Measurements from ENCODE around the gene PDE10A. TPM values are rescaled to one million over a fixed set of nuclear protein-coding genes. Genes with fewer than 3 reads are reported as not detected.

PDE10A gene
- total and polyA plus RNA-seq, 2 of the 8 experiments (the other 6 are each of a cell fraction or from before 2014, with no cell fraction given): 1.1 to 2.4 TPM

GRCh38 chr6:165487950-165488349 lies 175.1 kb downstream of the PDE10A start:
- Histone ChIP-seq H3K27me3 (replicated peaks in 1 of 4; ENCODE audit: control insufficient read depth in 3 of 4, extremely low read depth in 1 of 4, insufficient read depth in 3 of 4, low read length in 3 of 4) (no peaks in the 10 kb centered on the region), H2AFZ (ENCODE audit: low read length) (no peak overlapping the region), H3K79me1 (ENCODE audit: low read depth, low read length) (no peaks in the 10 kb centered on the region), H3K23me2 (ENCODE audit: low read depth, low read length) (no peaks in the 10 kb centered on the region), H3K36me3 (ENCODE audit: control insufficient read depth in 2 of 4, insufficient read depth in 4 of 4, low read length in 3 of 4) (no peaks in the 10 kb centered on the region), H3K79me2 (ENCODE audit: control insufficient read depth in 1 of 2, insufficient read depth in 2 of 2, low read length in 2 of 2) (no peaks in the 10 kb centered on the region), H3K4ac (replicated peaks; ENCODE audit: insufficient read length, low read depth, low read length) (no peak overlapping the region), H2BK15ac (ENCODE audit: low read length) (no peak overlapping the region), H4K8ac (ENCODE audit: extremely low read depth, insufficient read depth, low read length) (no peak overlapping the region), H4K5ac (ENCODE audit: insufficient read length, low read depth, low read length) (no peak overlapping the region), H2BK20ac (ENCODE audit: low read length) (no peak overlapping the region), H3K56ac (replicated peaks; ENCODE audit: insufficient read length, low read depth, low read length) (no peak overlapping the region), H3K4me2 (ENCODE audit: insufficient read depth in 1 of 2, low read depth in 2 of 2, low read length in 2 of 2) (no peak overlapping the region), H4K20me1 (replicated peaks in 1 of 2; ENCODE audit: control insufficient read depth in 1 of 2, insufficient read depth in 2 of 2, low read length in 2 of 2) (no peaks in the 10 kb centered on the region), H3K9ac (replicated peaks in 1 of 4; ENCODE audit: extremely low read depth in 1 of 4, low read depth in 3 of 4, low read length in 3 of 4) (no peak overlapping the region), H3K4me3 (ENCODE audit: extremely low read depth in 1 of 4, insufficient read depth in 2 of 4, low read depth in 3 of 4, low read length in 4 of 4) (no peak overlapping the region), H2AK5ac (ENCODE audit: low read depth, low read length) (no peak overlapping the region), H4K91ac (replicated peaks; ENCODE audit: insufficient read length, low read length) (no peak overlapping the region), H2BK120ac (replicated peaks; ENCODE audit: low read depth, low read length) (no peak overlapping the region), H3K14ac (ENCODE audit: insufficient read length) (no peak overlapping the region), H2BK12ac (ENCODE audit: low read depth, low read length) (no peak overlapping the region), H3K4me1 (replicated peaks in 1 of 4; ENCODE audit: control insufficient read depth in 3 of 4, insufficient read depth in 4 of 4, low read length in 3 of 4) (peaks cover 0 to 8% (median under 1%) of the 10 kb centered on the region in 4 experiments; a peak in 2 of 7 replicates), H3K9me3 (ENCODE audit: insufficient read depth in 2 of 2, low read depth in 1 of 2, low read length in 1 of 2) (no peaks in the 10 kb centered on the region), H3K23ac (ENCODE audit: insufficient read length) (no peak overlapping the region), H3K27ac (ENCODE audit: low read depth, low read length) (no peak overlapping the region), H2BK5ac (ENCODE audit: low read depth, low read length) (no peak overlapping the region), H3K18ac (ENCODE audit: extremely low read depth, low read length) (no peak overlapping the region)
- no peak for DNase-seq (ENCODE audit: low read depth in 1 of 2, low spot score in 2 of 2)
- FAIRE-seq: no peak
- CTCF ChIA-PET (ENCODE audit: partially characterized antibody): interaction anchor here (1.3 kb wide), 1 partner anchor 33 kb away, joined by 5 read pairs; no protein-coding TSS in a partner anchor
- POLR2A ChIA-PET (ENCODE audit: partially characterized antibody): no interaction called here
- no peak for TF ChIP-seq CTCF (IDR thresholded peaks at IDR 0.05; ENCODE audit: control extremely low read depth in 1 of 3, insufficient read depth in 1 of 3, low read depth in 1 of 3, low read length in 3 of 3)
- TF ChIP-seq NANOG (IDR thresholded peaks at IDR 0.05; ENCODE audit: insufficient read depth, low read depth, low read length, poor library complexity, severe bottlenecking): no peak
- TF ChIP-seq YY1 (IDR thresholded peaks at IDR 0.05; ENCODE audit: low read depth, low read length): no peak
- no peak for TF ChIP-seq E2F6 (IDR thresholded peaks at IDR 0.05)
- TF ChIP-seq NRF1 (IDR thresholded peaks at IDR 0.05; ENCODE audit: low read depth, low read length): no peak
- TF ChIP-seq POLR2AphosphoS5 (IDR thresholded peaks at IDR 0.05; ENCODE audit: low read depth, low read length): no peak
- no peak for TF ChIP-seq SP2 (IDR thresholded peaks at IDR 0.05; ENCODE audit: low read length)
- TF ChIP-seq RFX5 (IDR thresholded peaks at IDR 0.05; ENCODE audit: borderline replicate concordance, low read depth, low read length): no peak
- TF ChIP-seq RNF2 (IDR thresholded peaks at IDR 0.05; ENCODE audit: borderline replicate concordance, low read depth, low read length, missing control alignments, poor library complexity, severe bottlenecking): no peak
- no peak for TF ChIP-seq GTF2F1 (IDR thresholded peaks at IDR 0.05; ENCODE audit: borderline replicate concordance, low read depth, low read length)
- TF ChIP-seq ATF3 (IDR thresholded peaks at IDR 0.05; ENCODE audit: insufficient read depth, low read depth, low read length): no peak
- TF ChIP-seq POLR2A (IDR thresholded peaks at IDR 0.05; ENCODE audit: control extremely low read depth in 1 of 2, low read depth in 2 of 2, low read length in 2 of 2): no peak
